HCT116 (cell line): Measurements from ENCODE around the gene DNAAF5. TPM values are rescaled to one million over a fixed set of nuclear protein-coding genes. Genes with fewer than 3 reads are reported as not detected.

Experiments used
- ATAC-seq: fragments of 200-7000 bp; cut with Tn5 transposase; 2 replicates; pipeline ENCODE4 v1.9.1; 2020; ENCODE audit warnings: mild to moderate bottlenecking, moderate library complexity
- BruUV-seq: library from RNA; stranded (reverse); fragments of 400-500 nt; replicated peaks from 2 replicates; lab custom pipeline; 2021; lab: Mats Ljungman, UMichigan
- CTCF ChIA-PET: fragments of 300-600 bp; sonication (Branson Sonifier 250); formaldehyde crosslinking; loops from one replicate; lab custom pipeline; 2021; ENCODE audit warnings: antibody characterized with exemption; lab: Charles Lee
- POLR2A ChIA-PET: fragments of 300-600, 350-600 bp; sonication (Branson Sonifier 250); formaldehyde crosslinking; loops from one replicate; lab custom pipeline; 2021; ENCODE audit warnings: antibody characterized with exemption; lab: Charles Lee
- RAD21 ChIA-PET, 2 experiments: fragments of 300-600 bp; sonication (Branson Sonifier 250); formaldehyde crosslinking; loops; one replicate each; lab custom pipeline; 2023; ENCODE audit warnings: low total read pairs in 2 of 2; ENCODE audit not compliant: uncharacterized antibody in 2 of 2, unreplicated experiment in 2 of 2, low non-redundant PET in 1 of 2; lab: Charles Lee
- DNase-seq: peaks from one replicate; pipeline ENCODE4 v3.0.0-alpha.2; 2010; ENCODE audit warnings: low read depth, low spot score
- H2AFZ ChIP-seq: fragments of 200-600 bp; shearing (Covaris generic), sonication (generic); 2 replicates; pipeline ENCODE4 v1.6.1; 2017; ENCODE audit warnings: low read depth, mixed run types, mixed read lengths, antibody characterized with exemption, low read length; ENCODE audit not compliant: poor library complexity, severe bottlenecking
- H3K27ac ChIP-seq: 2 replicates; pipeline ENCODE4 v1.5.1; 2012; ENCODE audit warnings: low read depth, low read length
- H3K27me3 ChIP-seq: fragments of 200-600 bp; sonication (generic); 2 replicates; pipeline ENCODE4 v1.6.1; 2016; ENCODE audit warnings: mixed run types, low read length, mixed read lengths; ENCODE audit not compliant: insufficient read depth
- H3K36me3 ChIP-seq, 2 experiments: fragments of 200-500 bp in 1 of 2; fragments of 200-600 bp in 1 of 2; sonication (Bioruptor generic) in 1 of 2; sonication (generic) in 1 of 2; 2 replicates each; pipeline versions ENCODE4 v1.5.1 to v1.6.1; 2014 to 2016; ENCODE audit warnings: low read length in 2 of 2, inconsistent platforms in 1 of 2, mixed read lengths in 1 of 2, mixed run types in 1 of 2; ENCODE audit not compliant: insufficient read depth in 2 of 2, control insufficient read depth in 1 of 2
- H3K4me1 ChIP-seq, 2 experiments: fragments of 200-600 bp in 1 of 2; sonication (generic) in 1 of 2; 2 replicates each; pipeline versions ENCODE4 v1.5.1 to v1.6.1; 2012 to 2017; ENCODE audit warnings: low read length in 2 of 2, inconsistent platforms in 1 of 2, mild to moderate bottlenecking in 1 of 2, mixed read lengths in 1 of 2, mixed run types in 1 of 2, moderate library complexity in 1 of 2; ENCODE audit not compliant: insufficient read depth in 2 of 2, control insufficient read depth in 1 of 2
- H3K4me2 ChIP-seq: fragments of 200-600 bp; sonication (generic); 2 replicates; pipeline ENCODE4 v1.6.1; 2017; ENCODE audit warnings: mixed run types, low read length, mixed read lengths
- H3K4me3 ChIP-seq, 2 experiments: fragments of 200-600 bp in 1 of 2; sonication (generic) in 1 of 2; replicated peaks in 1 of 2; 2 replicates each; pipeline ENCODE4 v1.5.1; 2011 to 2016; ENCODE audit warnings: low read length in 2 of 2, control low read depth in 1 of 2, low read depth in 1 of 2, mild to moderate bottlenecking in 1 of 2, mixed read lengths in 1 of 2, mixed run types in 1 of 2
- H3K79me2 ChIP-seq: fragments of 200-600 bp; sonication (generic); 2 replicates; pipeline ENCODE4 v1.6.1; 2017; ENCODE audit warnings: mild to moderate bottlenecking, mixed run types, low read length, moderate library complexity, mixed read lengths; ENCODE audit not compliant: insufficient read depth
- H3K9ac ChIP-seq: fragments of 200-600 bp; sonication (generic); 2 replicates; pipeline ENCODE4 v1.6.1; 2016; ENCODE audit warnings: low read length, mixed read lengths
- H3K9me2 ChIP-seq: fragments of 200-600 bp; sonication (generic), shearing (Covaris generic); 2 replicates; pipeline ENCODE4 v1.6.1; 2017; ENCODE audit warnings: mixed run types, mild to moderate bottlenecking, moderate library complexity; ENCODE audit not compliant: insufficient read depth
- H3K9me3 ChIP-seq, 2 experiments: fragments of 200-500 bp in 1 of 2; fragments of 200-600 bp in 1 of 2; sonication (Bioruptor generic) in 1 of 2; sonication (generic) in 1 of 2; 2 replicates each; pipeline ENCODE4 v1.6.1; 2014 to 2017; ENCODE audit warnings: low read length in 2 of 2, mixed read lengths in 2 of 2, inconsistent platforms in 1 of 2, low read depth in 1 of 2, mild to moderate bottlenecking in 1 of 2, mixed run types in 1 of 2, moderate library complexity in 1 of 2; ENCODE audit not compliant: control insufficient read depth in 1 of 2, insufficient read depth in 1 of 2
- H4K20me1 ChIP-seq: fragments of 200-600 bp; sonication (generic), shearing (Covaris generic); 2 replicates; pipeline ENCODE4 v1.6.1; 2017; ENCODE audit warnings: mixed run types, mild to moderate bottlenecking, moderate library complexity; ENCODE audit not compliant: insufficient read depth
- CBX3 ChIP-seq: IDR thresholded peaks from 2 replicates; pipeline ENCODE4 v1.6.1; 2012; ENCODE audit warnings: low read depth
- EGR1 ChIP-seq: IDR thresholded peaks from 2 replicates; pipeline ENCODE4 v1.6.1; 2012; ENCODE audit warnings: low read depth
- EZH2 ChIP-seq: fragments of 200-600 bp; sonication (generic); IDR thresholded peaks from 2 replicates; pipeline ENCODE4 v1.6.1; 2017; ENCODE audit warnings: antibody characterized with exemption, mixed run types
- MAX ChIP-seq: IDR thresholded peaks from 2 replicates; pipeline ENCODE4 v1.6.1; 2012
- POLR2AphosphoS5 ChIP-seq: IDR thresholded peaks from 2 replicates; pipeline ENCODE4 v1.6.1; 2011; ENCODE audit warnings: mild to moderate bottlenecking, low read depth, low read length, moderate library complexity
- SIN3A ChIP-seq: IDR thresholded peaks from 2 replicates; pipeline ENCODE4 v1.6.1; 2012; ENCODE audit warnings: low read depth
- SP1 ChIP-seq: IDR thresholded peaks from 2 replicates; pipeline ENCODE4 v1.6.1; 2012; ENCODE audit warnings: low read depth
- SRF ChIP-seq: IDR thresholded peaks from 2 replicates; pipeline ENCODE4 v1.6.1; 2012; ENCODE audit warnings: low read depth
- ZNF274 ChIP-seq: fragments of 200-500 bp; sonication (Bioruptor generic); IDR thresholded peaks from 2 replicates; pipeline ENCODE4 v1.6.1; 2014; ENCODE audit warnings: mild to moderate bottlenecking, low read depth, low read length, inconsistent platforms
- intact Hi-C: fragments of 100-400 bp; cut with micrococcal nuclease; formaldehyde crosslinking; loops from 2 replicates; pipeline ENCODE4 v1.10.0; 2022
- total RNA-seq: library from RNA; stranded (reverse); gene quantifications from one replicate; pipeline ENCODE4 v1.2.1, GENCODE V29; 2021; ENCODE audit not compliant: unreplicated experiment
- TF ChIP-seq, protein P1 (sequence below), 3 experiments: fragments of 200-600 bp in 1 of 3; sonication (generic) in 1 of 3; IDR thresholded peaks in 2 of 3; conservative IDR thresholded peaks in 1 of 3; 2 replicates each; pipeline ENCODE4 v1.5.1; 2012 to 2017; ENCODE audit warnings: low read depth in 2 of 3, low read length in 2 of 3, antibody characterized with exemption in 1 of 3, borderline replicate concordance in 1 of 3, control low read depth in 1 of 3, mild to moderate bottlenecking in 1 of 3, mixed read lengths in 1 of 3, mixed run types in 1 of 3, moderate library complexity in 1 of 3; ENCODE audit not compliant: insufficient read depth in 1 of 3
- TF ChIP-seq, protein P2 (sequence below): IDR thresholded peaks from 2 replicates; pipeline ENCODE4 v1.6.1; 2012; ENCODE audit warnings: low read depth

The DNAAF5 gene
- total RNA-seq, 1 experiment from 2014 or later = 69.4 TPM

DNA sequence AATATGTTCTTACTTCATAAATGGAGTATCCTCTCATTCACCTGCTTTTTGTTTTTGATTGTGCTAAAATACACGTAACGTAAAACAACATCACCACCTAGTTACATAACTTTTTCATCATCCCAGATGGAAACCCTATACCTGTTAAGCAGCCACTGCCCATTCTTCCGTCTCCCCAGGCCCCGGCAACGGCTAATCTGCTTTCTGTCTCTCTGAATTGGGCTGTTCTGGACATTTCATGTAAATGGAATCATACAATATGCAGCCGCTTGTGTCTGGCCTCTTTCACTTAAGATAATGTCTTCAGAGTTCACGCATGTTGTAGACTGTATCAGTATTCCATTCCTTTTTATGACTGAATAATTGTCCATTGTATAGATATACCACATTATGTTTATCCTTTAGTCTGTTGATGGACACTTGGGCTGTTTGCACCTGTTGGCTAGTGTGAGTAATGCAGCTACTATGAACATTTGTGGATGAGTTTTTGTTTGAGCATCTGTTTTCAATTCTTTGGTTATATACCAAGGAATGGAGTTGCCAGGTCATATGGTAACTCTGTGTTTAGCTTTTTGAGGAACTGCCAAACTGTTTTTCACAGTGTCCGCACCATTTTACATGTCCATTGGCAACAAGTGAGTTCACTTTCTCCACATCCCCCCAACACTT lies 91.7 kb downstream of the DNAAF5 start:
- Histone ChIP-seq H3K9ac (peak overlapping the region; percentile 95; the same call in 1 of the 2 replicates), H3K27ac (no peak overlapping the region), H3K9me3 (no peaks in the 10 kb centered on the region), H4K20me1 (peaks cover 24% of the 10 kb centered on the region; the same call in 1 of the 2 replicates), H2AFZ (no peak overlapping the region), H3K36me3 (peaks cover 2 to 7% of the 10 kb centered on the region in 2 experiments; a peak in 1 of 4 replicates), H3K4me1 (peaks cover 16 to 47% of the 10 kb centered on the region in 2 experiments), H3K4me3 (peak overlapping the region; percentile 91 to 98), H3K27me3 (no peaks in the 10 kb centered on the region), H3K79me2 (peaks cover 64% of the 10 kb centered on the region), H3K4me2 (peak overlapping the region; percentile 84), H3K9me2 (no peaks in the 10 kb centered on the region)
- POLR2A ChIA-PET = no interaction called here
- no TSS peak for BruUV-seq
- CTCF ChIA-PET = interaction anchor here (2.1 kb wide), 1 partner anchor 55 kb away, joined by 6 read pairs; no protein-coding TSS in a partner anchor
- DNase-seq (peak; percentile 36), ATAC-seq (no peak)
- RAD21 ChIA-PET = no interaction called here
- intact Hi-C loops = no loop called here
- TF ChIP-seq, protein P1, sequence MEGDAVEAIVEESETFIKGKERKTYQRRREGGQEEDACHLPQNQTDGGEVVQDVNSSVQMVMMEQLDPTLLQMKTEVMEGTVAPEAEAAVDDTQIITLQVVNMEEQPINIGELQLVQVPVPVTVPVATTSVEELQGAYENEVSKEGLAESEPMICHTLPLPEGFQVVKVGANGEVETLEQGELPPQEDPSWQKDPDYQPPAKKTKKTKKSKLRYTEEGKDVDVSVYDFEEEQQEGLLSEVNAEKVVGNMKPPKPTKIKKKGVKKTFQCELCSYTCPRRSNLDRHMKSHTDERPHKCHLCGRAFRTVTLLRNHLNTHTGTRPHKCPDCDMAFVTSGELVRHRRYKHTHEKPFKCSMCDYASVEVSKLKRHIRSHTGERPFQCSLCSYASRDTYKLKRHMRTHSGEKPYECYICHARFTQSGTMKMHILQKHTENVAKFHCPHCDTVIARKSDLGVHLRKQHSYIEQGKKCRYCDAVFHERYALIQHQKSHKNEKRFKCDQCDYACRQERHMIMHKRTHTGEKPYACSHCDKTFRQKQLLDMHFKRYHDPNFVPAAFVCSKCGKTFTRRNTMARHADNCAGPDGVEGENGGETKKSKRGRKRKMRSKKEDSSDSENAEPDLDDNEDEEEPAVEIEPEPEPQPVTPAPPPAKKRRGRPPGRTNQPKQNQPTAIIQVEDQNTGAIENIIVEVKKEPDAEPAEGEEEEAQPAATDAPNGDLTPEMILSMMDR (IDR thresholded peaks at IDR 0.05 in 2 of 3, conservative IDR thresholded peaks at IDR 0.05 in 1 of 3; ENCODE audit: borderline replicate concordance in 1 of 3, insufficient read depth in 1 of 3, low read depth in 2 of 3, low read length in 2 of 3) = peak in 2 of 3 experiments; percentile 48 to 54; a peak in 3 of 6 replicates
- no peak for TF ChIP-seq SP1
- 0 out of 2 replicates have a peak, but pooled peaks have one; percentile 22 for TF ChIP-seq SIN3A

GRCh38 chr7:820341-820740 lies 93.8 kb downstream of the DNAAF5 start:
- RAD21 ChIA-PET = interaction anchor here in 1 of 2 experiments (0.7 kb wide), 1 partner anchor 53 kb away, joined by 4 read pairs; no protein-coding TSS in a partner anchor
- Histone ChIP-seq H3K79me2 (peaks cover 86% of the 10 kb centered on the region), H3K4me2 (0 out of 2 replicates have a peak overlapping the region, but pooled peaks have one; percentile 2), H3K36me3 (peaks cover 2 to 17% of the 10 kb centered on the region in 2 experiments; a peak in 2 of 4 replicates), H3K4me3 (no peak overlapping the region), H2AFZ (no peak overlapping the region), H4K20me1 (peaks cover 24% of the 10 kb centered on the region; the same call in 1 of the 2 replicates), H3K9ac (no peak overlapping the region)
- no TSS peak for BruUV-seq
- no peak for DNase-seq
- POLR2A ChIA-PET = interaction anchor here (0.7 kb wide), 1 partner anchor 7 kb away, joined by 3 read pairs; no protein-coding TSS in a partner anchor
- TF ChIP-seq EGR1 (no peak), POLR2AphosphoS5 (no peak), MAX (no peak), EZH2 (no peak), SRF (no peak), SP1 (no peak), CBX3 (no peak), ZNF274 (no peak)
- TF ChIP-seq, protein P2, sequence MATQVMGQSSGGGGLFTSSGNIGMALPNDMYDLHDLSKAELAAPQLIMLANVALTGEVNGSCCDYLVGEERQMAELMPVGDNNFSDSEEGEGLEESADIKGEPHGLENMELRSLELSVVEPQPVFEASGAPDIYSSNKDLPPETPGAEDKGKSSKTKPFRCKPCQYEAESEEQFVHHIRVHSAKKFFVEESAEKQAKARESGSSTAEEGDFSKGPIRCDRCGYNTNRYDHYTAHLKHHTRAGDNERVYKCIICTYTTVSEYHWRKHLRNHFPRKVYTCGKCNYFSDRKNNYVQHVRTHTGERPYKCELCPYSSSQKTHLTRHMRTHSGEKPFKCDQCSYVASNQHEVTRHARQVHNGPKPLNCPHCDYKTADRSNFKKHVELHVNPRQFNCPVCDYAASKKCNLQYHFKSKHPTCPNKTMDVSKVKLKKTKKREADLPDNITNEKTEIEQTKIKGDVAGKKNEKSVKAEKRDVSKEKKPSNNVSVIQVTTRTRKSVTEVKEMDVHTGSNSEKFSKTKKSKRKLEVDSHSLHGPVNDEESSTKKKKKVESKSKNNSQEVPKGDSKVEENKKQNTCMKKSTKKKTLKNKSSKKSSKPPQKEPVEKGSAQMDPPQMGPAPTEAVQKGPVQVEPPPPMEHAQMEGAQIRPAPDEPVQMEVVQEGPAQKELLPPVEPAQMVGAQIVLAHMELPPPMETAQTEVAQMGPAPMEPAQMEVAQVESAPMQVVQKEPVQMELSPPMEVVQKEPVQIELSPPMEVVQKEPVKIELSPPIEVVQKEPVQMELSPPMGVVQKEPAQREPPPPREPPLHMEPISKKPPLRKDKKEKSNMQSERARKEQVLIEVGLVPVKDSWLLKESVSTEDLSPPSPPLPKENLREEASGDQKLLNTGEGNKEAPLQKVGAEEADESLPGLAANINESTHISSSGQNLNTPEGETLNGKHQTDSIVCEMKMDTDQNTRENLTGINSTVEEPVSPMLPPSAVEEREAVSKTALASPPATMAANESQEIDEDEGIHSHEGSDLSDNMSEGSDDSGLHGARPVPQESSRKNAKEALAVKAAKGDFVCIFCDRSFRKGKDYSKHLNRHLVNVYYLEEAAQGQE = no peak
- TF ChIP-seq, all 23 proteins: peak for 0
- Histone ChIP-seq H3K27me3 (no peaks in the 10 kb centered on the region), H3K4me1 (peaks cover 7 to 31% of the 10 kb centered on the region in 2 experiments), H3K9me3 (no peaks in the 10 kb centered on the region), H3K27ac (no peak overlapping the region), H3K9me2 (no peaks in the 10 kb centered on the region)
- intact Hi-C loops = no loop called here
- CTCF ChIA-PET = no interaction called here
- no peak for ATAC-seq
